Hindlimb muscle (tissue), 1 donor: ENCODE data around the gene LHPP. TPM values are rescaled to one million over a fixed set of nuclear protein-coding genes. Genes with fewer than 3 reads are reported as not detected.

Experiments used
- DNase-seq: peaks from one replicate; pipeline ENCODE4 v3.0.0-alpha.2; 2013
- polyA plus RNA-seq: library from polyadenylated mRNA; unstranded; fragments of 120-200 nt; gene quantifications from one replicate; pipeline ENCODE4 v1.2.1, GENCODE V29; 2013; ENCODE audit not compliant: insufficient read length

LHPP gene
- polyA plus RNA-seq, 1 donor = 8.1 TPM

GRCh38 chr10:124498056-124498455, 36.4 kb downstream of the LHPP start:
- no peak for DNase-seq

GRCh38 chr10:124500757-124501156, 39.1 kb downstream of the LHPP start:
- DNase-seq = no peak

GRCh38 chr10:124504711-124505110, 43.1 kb downstream of the LHPP start:
- DNase-seq = no peak

GRCh38 chr10:124505279-124505678, 43.7 kb downstream of the LHPP start:
- no peak for DNase-seq

- no peak for DNase-seq
Observed at GRCh38 chr10:124508070-124508667, 46.5 kb downstream of the LHPP start.

GRCh38 chr10:124508907-124509454, 47.4 kb downstream of the LHPP start:
- no peak for DNase-seq

- DNase-seq = no peak
Observed at GRCh38 chr10:124509880-124510632, 48.4 kb downstream of the LHPP start.

GRCh38 chr10:124510759-124511158, 49.1 kb downstream of the LHPP start:
- DNase-seq = no peak

GRCh38 chr10:124511205-124512039, 49.8 kb downstream of the LHPP start:
- DNase-seq = no peak

- DNase-seq = no peak
Observed at GRCh38 chr10:124512040-124512428, 50.4 kb downstream of the LHPP start.

- no peak for DNase-seq
Observed at GRCh38 chr10:124512600-124512999, 51.0 kb downstream of the LHPP start.

GRCh38 chr10:124515244-124515970, 53.8 kb downstream of the LHPP start:
- no peak for DNase-seq

GRCh38 chr10:124516181-124516580, 54.6 kb downstream of the LHPP start:
- DNase-seq = no peak

GRCh38 chr10:124516746-124517397, 55.2 kb downstream of the LHPP start:
- no peak for DNase-seq

- no peak for DNase-seq
Observed at GRCh38 chr10:124517461-124517860, 55.8 kb downstream of the LHPP start.

GRCh38 chr10:124517931-124518330, 56.3 kb downstream of the LHPP start:
- DNase-seq = no peak

GRCh38 chr10:124518366-124518765, 56.7 kb downstream of the LHPP start:
- DNase-seq = no peak

GRCh38 chr10:124520558-124521428, 59.2 kb downstream of the LHPP start:
- no peak for DNase-seq

- DNase-seq = no peak
Observed at GRCh38 chr10:124521429-124521871, 59.8 kb downstream of the LHPP start.

GRCh38 chr10:124522131-124522932, 60.7 kb downstream of the LHPP start:
- DNase-seq = no peak
